ENCODE measurements around the gene PIP5K1B.

DNA sequence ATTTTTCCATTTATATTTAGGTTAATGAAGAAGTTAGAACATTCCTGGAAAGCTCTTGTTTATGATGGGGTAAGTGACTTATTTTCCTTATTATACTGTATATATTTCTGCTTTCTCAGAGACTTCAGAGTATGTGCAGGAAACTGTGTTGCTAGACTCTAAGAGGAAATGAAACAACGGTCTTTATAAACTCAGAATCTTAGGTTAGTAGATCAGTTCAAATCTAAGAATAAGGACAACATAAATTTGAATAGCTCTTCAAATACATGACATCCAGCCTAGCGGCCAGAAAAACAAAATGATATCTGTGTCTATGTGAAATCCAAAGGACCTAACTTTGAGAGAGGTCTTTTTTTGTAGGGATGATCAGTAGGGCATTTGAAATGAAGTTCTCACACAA is 214.6 kb downstream of the PIP5K1B start:
- TF ChIP-seq, protein P1, sequence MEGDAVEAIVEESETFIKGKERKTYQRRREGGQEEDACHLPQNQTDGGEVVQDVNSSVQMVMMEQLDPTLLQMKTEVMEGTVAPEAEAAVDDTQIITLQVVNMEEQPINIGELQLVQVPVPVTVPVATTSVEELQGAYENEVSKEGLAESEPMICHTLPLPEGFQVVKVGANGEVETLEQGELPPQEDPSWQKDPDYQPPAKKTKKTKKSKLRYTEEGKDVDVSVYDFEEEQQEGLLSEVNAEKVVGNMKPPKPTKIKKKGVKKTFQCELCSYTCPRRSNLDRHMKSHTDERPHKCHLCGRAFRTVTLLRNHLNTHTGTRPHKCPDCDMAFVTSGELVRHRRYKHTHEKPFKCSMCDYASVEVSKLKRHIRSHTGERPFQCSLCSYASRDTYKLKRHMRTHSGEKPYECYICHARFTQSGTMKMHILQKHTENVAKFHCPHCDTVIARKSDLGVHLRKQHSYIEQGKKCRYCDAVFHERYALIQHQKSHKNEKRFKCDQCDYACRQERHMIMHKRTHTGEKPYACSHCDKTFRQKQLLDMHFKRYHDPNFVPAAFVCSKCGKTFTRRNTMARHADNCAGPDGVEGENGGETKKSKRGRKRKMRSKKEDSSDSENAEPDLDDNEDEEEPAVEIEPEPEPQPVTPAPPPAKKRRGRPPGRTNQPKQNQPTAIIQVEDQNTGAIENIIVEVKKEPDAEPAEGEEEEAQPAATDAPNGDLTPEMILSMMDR (IDR thresholded peaks at IDR 0.05; ENCODE audit: insufficient read depth, low read depth, low read length), result no peak
- no peak for TF ChIP-seq EZH2 (IDR thresholded peaks at IDR 0.05; ENCODE audit: insufficient read depth, low read length)

Measured in astrocyte (in vitro differentiated cells and primary cell).